K562 (cell line): Measurements from ENCODE around the gene STK32C. TPM values are rescaled to one million over a fixed set of nuclear protein-coding genes. Genes with fewer than 3 reads are reported as not detected.

Experiments used
- BCOR ChIP-seq: fragments of 450-650 bp; IDR thresholded peaks from 2 replicates; pipeline ENCODE4 v1.6.1; 2016
- HES1 ChIP-seq: fragments of 450-650 bp; IDR thresholded peaks from 2 replicates; pipeline ENCODE4 v1.6.1; 2016; ENCODE audit warnings: low read depth, mild to moderate bottlenecking, moderate library complexity
- HNRNPUL1 ChIP-seq: fragments of 200-400 bp; formaldehyde crosslinking; IDR thresholded peaks from 2 replicates; pipeline ENCODE4 v1.6.1; 2017; ENCODE audit warnings: low read length
- IRF9 ChIP-seq: fragments of 450-650 bp; IDR thresholded peaks from 2 replicates; pipeline ENCODE4 v1.6.1; 2016; ENCODE audit warnings: missing biosample characterization, missing genetic modification characterization
- KDM4B ChIP-seq, 2 experiments: fragments of 450-650 bp in 1 of 2; sonication (generic) in 1 of 2; IDR thresholded peaks; 2 replicates each; pipeline ENCODE4 v1.6.1; 2016 to 2017; ENCODE audit warnings: borderline replicate concordance in 2 of 2, antibody characterized with exemption in 1 of 2, low read depth in 1 of 2, mild to moderate bottlenecking in 1 of 2
- MLX ChIP-seq, 2 experiments: fragments of 450-650 bp in 1 of 2; sonication (generic) in 1 of 2; formaldehyde crosslinking; conservative IDR thresholded peaks; 2 replicates each; pipeline versions ENCODE4 v1.4.0 to v1.8.1; 2020 to 2022; ENCODE audit warnings: mild to moderate bottlenecking in 1 of 2, missing genetic modification reagents in 1 of 2
- NRF1 ChIP-seq, 2 experiments: fragments of 450-650 bp; IDR thresholded peaks in 1 of 2; conservative IDR thresholded peaks in 1 of 2; 2 replicates each; pipeline ENCODE4 v1.6.1; 2014; ENCODE audit warnings: mild to moderate bottlenecking in 2 of 2
- PBX2 ChIP-seq, 2 experiments: IDR thresholded peaks in 1 of 2; conservative IDR thresholded peaks in 1 of 2; 2 replicates each; pipeline ENCODE4 v1.6.1; 2016; ENCODE audit warnings: low read depth in 2 of 2, mild to moderate bottlenecking in 1 of 2, missing compliant biosample characterization in 1 of 2, missing genetic modification characterization in 1 of 2, moderate library complexity in 1 of 2
- POU5F1 ChIP-seq: fragments of 150-350 bp; IDR thresholded peaks from 2 replicates; pipeline ENCODE4 v1.6.1; 2014; ENCODE audit warnings: borderline replicate concordance, low read length, low read depth, mild to moderate bottlenecking; ENCODE audit not compliant: partially characterized antibody
- SMAD4 ChIP-seq: fragments of 250-450 bp; sonication (Bioruptor Pico); conservative IDR thresholded peaks from 2 replicates; pipeline ENCODE4 v1.8.0; 2021; ENCODE audit warnings: inconsistent platforms, mild to moderate bottlenecking, moderate library complexity
- SMARCA5 ChIP-seq: fragments of 450-650 bp; IDR thresholded peaks from 2 replicates; pipeline ENCODE4 v1.6.1; 2016
- SP1 ChIP-seq: sonication (generic); formaldehyde crosslinking; IDR thresholded peaks from 2 replicates; pipeline ENCODE4 v1.8.1; 2022; ENCODE audit warnings: mild to moderate bottlenecking, missing genetic modification reagents
- STAT5B ChIP-seq: fragments of 250-450 bp; sonication (Bioruptor Pico); IDR thresholded peaks from 2 replicates; pipeline ENCODE4 v1.8.0; 2021; ENCODE audit warnings: mild to moderate bottlenecking, inconsistent platforms
- ZBTB26 ChIP-seq: fragments of 450-650 bp; formaldehyde crosslinking; IDR thresholded peaks from 2 replicates; pipeline ENCODE4 v1.4.0; 2022; ENCODE audit warnings: missing genetic modification characterization
- ZNF212 ChIP-seq: fragments of 450-650 bp; formaldehyde crosslinking; IDR thresholded peaks from 2 replicates; pipeline ENCODE4 v1.4.0; 2020; ENCODE audit warnings: mild to moderate bottlenecking
- ZNF232 ChIP-seq: sonication (generic); formaldehyde crosslinking; IDR thresholded peaks from 2 replicates; pipeline ENCODE4 v1.8.0; 2022; ENCODE audit warnings: mild to moderate bottlenecking, missing genetic modification reagents
- ZNF57 ChIP-seq: fragments of 450-650 bp; formaldehyde crosslinking; IDR thresholded peaks from 2 replicates; pipeline ENCODE4 v1.4.0; 2020; ENCODE audit warnings: mild to moderate bottlenecking, moderate library complexity
- ZNF695 ChIP-seq: fragments of 450-650 bp; formaldehyde crosslinking; IDR thresholded peaks from 2 replicates; pipeline ENCODE4 v1.4.0; 2020; ENCODE audit warnings: mild to moderate bottlenecking, moderate library complexity
- polyA plus RNA-seq, 8 experiments: library from polyadenylated mRNA; depleted of rRNA in 4 of 8; stranded (reverse) in 5 of 8; unstranded in 3 of 8; fragments of >200 nt; fragmentation: Nextera tagmentation in 2 of 8; fragmentation: Illumina TruSeq in 1 of 8; extraction: Ambion mirVana in 2 of 8; extraction: Trizol in 1 of 8; gene quantifications; 2 replicates each; pipeline versions ENCODE4 v1.2.1 to v1.2.3, GENCODE V29; 2011 to 2014; ENCODE audit warnings: inconsistent platforms in 1 of 8, missing spikeins in 1 of 8
- total RNA-seq, 7 experiments: library from RNA; depleted of rRNA in 6 of 7; stranded (reverse); fragments of >200 nt in 6 of 7; fragmentation: Illumina TruSeq in 2 of 7; extraction: Trizol in 2 of 7; gene quantifications; 2 replicates each; pipeline versions ENCODE4 v1.2.1 to v1.2.3, GENCODE V29; 2011 to 2021; ENCODE audit warnings: low replicate concordance in 1 of 7

STK32C gene
- total and polyA plus RNA-seq, 9 of the 15 experiments (the other 6 are each of a cell fraction or from before 2014, with no cell fraction given) = 1.5 to 20.9 (median 6.5) TPM

GRCh38 chr10:132331601-132332432, 24.1 kb upstream of the STK32C start, which contains the start of gene LRRC27 (continued):
- TF ChIP-seq BCOR (no peak), POU5F1 (peak; percentile 98), STAT5B (CRISPR knock-in tag) (no peak), ZNF232 (CRISPR knock-in tag) (no peak), HNRNPUL1 (no peak), NRF1 (conservative IDR thresholded peaks at IDR 0.05 in 1 of 2, IDR thresholded peaks at IDR 0.05 in 1 of 2) (peak; percentile 96 to 97), MLX (CRISPR knock-in tag; conservative IDR thresholded peaks at IDR 0.05) (no peak), ZNF212 (CRISPR knock-in tag) (no peak), HES1 (no peak), SMAD4 (CRISPR knock-in tag) (no peak), ZNF695 (CRISPR knock-in tag) (no peak), PBX2 (CRISPR knock-in tag; IDR thresholded peaks at IDR 0.05; ENCODE audit: low read depth) (no peak), PBX2 (tag; conservative IDR thresholded peaks at IDR 0.05; ENCODE audit: low read depth) (no peak), KDM4B (IDR thresholded peaks at IDR 0.05; ENCODE audit: borderline replicate concordance in 2 of 2, low read depth in 1 of 2) (peak in 1 of 2 experiments; percentile 65; a peak in 1 of 4 replicates), IRF9 (tag) (no peak), SMARCA5 (no peak), SP1 (CRISPR knock-in tag) (peak; percentile 55), ZBTB26 (no peak), ZNF57 (no peak)
